Lower leg skin (tissue), 4 donors: Measurements from ENCODE around the gene LMF1. TPM values are rescaled to one million over a fixed set of nuclear protein-coding genes. Genes with fewer than 3 reads are reported as not detected.

Experiments used
- DNase-seq, 2 donors: peaks; one replicate each; pipeline ENCODE4 v3.0.0-alpha.2; 2019; ENCODE audit warnings: low spot score in 2 of 2
- H3K4me3 ChIP-seq: fragments of 200-600 bp; sonication (generic); 2 replicates; pipeline ENCODE4 v1.5.1; 2017; ENCODE audit warnings: mild to moderate bottlenecking, low read depth; ENCODE audit not compliant: poor library complexity, severe bottlenecking
- POLR2A ChIP-seq, 2 donors: fragments of 450-650 bp; IDR thresholded peaks; one replicate each; pipeline ENCODE4 v1.6.1; 2016 to 2017; ENCODE audit warnings: antibody characterized with exemption in 2 of 2, mild to moderate bottlenecking in 1 of 2, moderate library complexity in 1 of 2
- WGBS, 2 donors: methylation state at CpG; one replicate each; pipeline ENCODE4 v1.1.5; 2018; 5-methylcytosine and 5-hydroxymethylcytosine counted together
- intact Hi-C: fragments of 100-400 bp; cut with DNase I; formaldehyde crosslinking; loops from one replicate; pipeline ENCODE4 v1.15.0; 2023; ENCODE audit warnings: low total_unique reads
- total RNA-seq, 4 donors: library from RNA; depleted of rRNA; stranded (reverse); fragments of >200 nt; gene quantifications; one replicate each; pipeline ENCODE4 v1.1.0, GENCODE V29; 2016
- TF ChIP-seq, protein P1 (sequence below), 3 donors: fragments of 450-650 bp; IDR thresholded peaks; one replicate each; pipeline ENCODE4 v1.5.1; 2016; ENCODE audit warnings: antibody characterized with exemption in 3 of 3, mild to moderate bottlenecking in 3 of 3, moderate library complexity in 2 of 3

LMF1 gene
- total RNA-seq, 4 donors from 2014 or later = 31.3 to 68.3 (median 50.3) TPM

- intact Hi-C loops = no loop called here
- TF ChIP-seq, protein P1, sequence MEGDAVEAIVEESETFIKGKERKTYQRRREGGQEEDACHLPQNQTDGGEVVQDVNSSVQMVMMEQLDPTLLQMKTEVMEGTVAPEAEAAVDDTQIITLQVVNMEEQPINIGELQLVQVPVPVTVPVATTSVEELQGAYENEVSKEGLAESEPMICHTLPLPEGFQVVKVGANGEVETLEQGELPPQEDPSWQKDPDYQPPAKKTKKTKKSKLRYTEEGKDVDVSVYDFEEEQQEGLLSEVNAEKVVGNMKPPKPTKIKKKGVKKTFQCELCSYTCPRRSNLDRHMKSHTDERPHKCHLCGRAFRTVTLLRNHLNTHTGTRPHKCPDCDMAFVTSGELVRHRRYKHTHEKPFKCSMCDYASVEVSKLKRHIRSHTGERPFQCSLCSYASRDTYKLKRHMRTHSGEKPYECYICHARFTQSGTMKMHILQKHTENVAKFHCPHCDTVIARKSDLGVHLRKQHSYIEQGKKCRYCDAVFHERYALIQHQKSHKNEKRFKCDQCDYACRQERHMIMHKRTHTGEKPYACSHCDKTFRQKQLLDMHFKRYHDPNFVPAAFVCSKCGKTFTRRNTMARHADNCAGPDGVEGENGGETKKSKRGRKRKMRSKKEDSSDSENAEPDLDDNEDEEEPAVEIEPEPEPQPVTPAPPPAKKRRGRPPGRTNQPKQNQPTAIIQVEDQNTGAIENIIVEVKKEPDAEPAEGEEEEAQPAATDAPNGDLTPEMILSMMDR (IDR thresholded peaks at IDR 0.05) = no peak
- TF ChIP-seq POLR2A (IDR thresholded peaks at IDR 0.05) = no peak
- DNase-seq = no peak
- no peak overlapping the region for H3K4me3 ChIP-seq
- 87 to 89% methylated on average over 32 to 33 of the region's 33 CpGs for WGBS, 2 donors
Measured at GRCh38 chr16:896261-897199, 74.3 kb downstream of the LMF1 start.

- intact Hi-C loops = no loop called here
- no peak overlapping the region for H3K4me3 ChIP-seq
- no peak for DNase-seq
- TF ChIP-seq, protein P1 (IDR thresholded peaks at IDR 0.05) = no peak
- TF ChIP-seq POLR2A (IDR thresholded peaks at IDR 0.05) = no peak
- WGBS, 2 donors = 83 to 84% methylated on average over 22 to 24 of the region's 24 CpGs
Measured at GRCh38 chr16:895371-895770, 75.4 kb downstream of the LMF1 start.

DNA sequence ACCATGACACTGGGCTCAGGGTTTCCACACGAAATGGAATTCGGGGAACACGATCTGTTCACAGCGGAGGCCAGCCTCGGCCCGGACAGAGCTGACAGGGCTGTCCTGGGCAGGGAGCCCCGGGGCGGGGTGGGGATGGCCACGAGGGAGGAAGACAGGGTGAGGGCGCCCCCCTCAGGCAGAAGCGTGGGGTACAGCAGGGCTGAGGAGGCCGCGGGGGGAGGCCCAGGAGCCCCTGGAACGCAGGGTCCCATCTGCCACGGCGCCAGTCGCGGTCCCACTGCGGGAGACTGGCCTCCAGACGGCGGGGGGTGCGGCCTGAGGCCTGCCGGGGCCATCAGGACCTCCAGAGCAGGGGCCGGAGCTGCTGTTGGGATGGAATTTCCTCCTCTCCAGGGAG, 75.9 kb downstream of the LMF1 start:
- 86 to 89% methylated on average over 21 to 23 of the region's 24 CpGs for WGBS, 2 donors
- no peak for DNase-seq

GRCh38 chr16:894136-894535, 76.6 kb downstream of the LMF1 start:
- H3K4me3 ChIP-seq = no peak overlapping the region
- intact Hi-C loops = no loop called here
- DNase-seq = no peak
- WGBS, 2 donors = 86 to 87% methylated on average over 27 of the region's 27 CpGs
- TF ChIP-seq, protein P1 (IDR thresholded peaks at IDR 0.05) = no peak
- no peak for TF ChIP-seq POLR2A (IDR thresholded peaks at IDR 0.05)

More for the DNA sequence above, 75.9 kb downstream of the LMF1 start:
- intact Hi-C loops = no loop called here
- H3K4me3 ChIP-seq = no peak overlapping the region
- TF ChIP-seq POLR2A (IDR thresholded peaks at IDR 0.05) = no peak
- TF ChIP-seq, protein P1 (IDR thresholded peaks at IDR 0.05) = no peak

- no peak overlapping the region for H3K4me3 ChIP-seq
- 86 to 91% methylated on average over 15 to 17 of the region's 18 CpGs for WGBS, 2 donors
- no peak for DNase-seq
- intact Hi-C loops = no loop called here
- TF ChIP-seq POLR2A (IDR thresholded peaks at IDR 0.05) = no peak
- TF ChIP-seq, protein P1 (IDR thresholded peaks at IDR 0.05) = no peak
Measured at GRCh38 chr16:893360-893759, 77.4 kb downstream of the LMF1 start.
